Measurements from ENCODE around the gene SLC32A1.

Gene SLC32A1

DNA sequence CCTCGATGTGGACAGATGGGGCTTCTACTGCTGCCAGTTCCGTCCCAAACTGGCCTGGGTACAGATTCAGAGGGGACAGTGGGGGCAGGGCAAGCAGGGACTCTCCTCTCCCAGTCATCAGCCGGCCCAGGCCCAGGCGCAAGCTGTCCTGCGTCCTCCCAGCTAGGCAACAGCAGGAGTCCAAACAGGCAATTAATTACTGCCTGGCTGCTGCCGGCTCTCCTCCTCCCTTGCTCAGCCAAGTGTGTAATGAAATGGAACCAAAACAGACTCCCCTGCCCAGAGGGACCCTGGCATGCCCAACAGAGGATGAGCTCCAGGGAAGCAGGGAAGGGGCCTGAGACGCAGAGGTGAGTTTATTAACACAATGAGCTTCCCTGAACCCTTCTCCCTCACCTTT lies 17.8 kb upstream of the SLC32A1 start:
- no peak overlapping the region for H3K27ac ChIP-seq
- TF ChIP-seq ZFX (IDR thresholded peaks at IDR 0.05) (no peak), CTCF (conservative IDR thresholded peaks at IDR 0.05) (no peak)

- H3K27ac ChIP-seq = no peak overlapping the region
- TF ChIP-seq CTCF (conservative IDR thresholded peaks at IDR 0.05) (no peak), ZFX (IDR thresholded peaks at IDR 0.05) (no peak)
These were observed 10.0 kb upstream of the SLC32A1 start for GRCh38 chr20:38714308-38714707.

DNA sequence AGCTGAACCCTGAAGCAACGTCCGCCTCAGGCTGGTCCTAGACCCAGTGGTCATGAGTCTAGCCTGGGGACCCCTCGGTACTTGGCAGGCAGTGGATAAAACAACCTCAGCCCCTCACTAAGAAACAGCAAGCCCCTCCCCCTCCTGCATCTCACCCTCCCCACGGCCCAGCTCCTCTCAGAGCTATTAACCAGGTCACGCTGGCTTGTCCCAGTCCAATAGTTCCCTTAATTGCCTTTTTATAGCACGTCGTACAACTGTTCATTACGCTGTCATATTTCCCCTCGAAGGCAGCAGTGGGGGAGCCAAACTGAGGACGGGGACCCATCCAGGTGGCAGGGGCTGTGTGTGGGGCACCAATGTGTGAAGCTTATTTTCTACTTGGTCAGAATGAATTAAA lies 8.6 kb upstream of the SLC32A1 start:
- no peak overlapping the region for H3K27ac ChIP-seq
- TF ChIP-seq CTCF (conservative IDR thresholded peaks at IDR 0.05) (no peak), ZFX (IDR thresholded peaks at IDR 0.05) (no peak)

GRCh38 chr20:38722683-38723016 lies 1.6 kb upstream of the SLC32A1 start:
- no peak overlapping the region for H3K27ac ChIP-seq
- no peak for TF ChIP-seq ZFX (IDR thresholded peaks at IDR 0.05)
- TF ChIP-seq CTCF (conservative IDR thresholded peaks at IDR 0.05) = no peak

- no peak for TF ChIP-seq CTCF (conservative IDR thresholded peaks at IDR 0.05)
- no peak for TF ChIP-seq ZFX (IDR thresholded peaks at IDR 0.05)
- no peak overlapping the region for H3K27ac ChIP-seq
These were observed 1.1 kb upstream of the SLC32A1 start for GRCh38 chr20:38723017-38723847.

DNA sequence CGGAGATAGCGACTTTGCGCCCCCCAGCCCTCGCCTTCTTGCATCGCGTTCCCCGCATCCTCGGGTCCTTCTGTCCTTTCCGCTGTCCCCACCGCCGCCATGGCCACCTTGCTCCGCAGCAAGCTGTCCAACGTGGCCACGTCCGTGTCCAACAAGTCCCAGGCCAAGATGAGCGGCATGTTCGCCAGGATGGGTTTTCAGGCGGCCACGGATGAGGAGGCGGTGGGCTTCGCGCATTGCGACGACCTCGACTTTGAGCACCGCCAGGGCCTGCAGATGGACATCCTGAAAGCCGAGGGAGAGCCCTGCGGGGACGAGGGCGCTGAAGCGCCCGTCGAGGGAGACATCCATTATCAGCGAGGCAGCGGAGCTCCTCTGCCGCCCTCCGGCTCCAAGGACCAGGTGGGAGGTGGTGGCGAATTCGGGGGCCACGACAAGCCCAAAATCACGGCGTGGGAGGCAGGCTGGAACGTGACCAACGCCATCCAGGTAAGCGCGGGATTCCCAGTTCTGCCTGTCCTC lies 401 bp downstream of the SLC32A1 start:
- H3K27ac ChIP-seq = no peak overlapping the region
- no peak for TF ChIP-seq ZFX (IDR thresholded peaks at IDR 0.05)
- TF ChIP-seq CTCF (conservative IDR thresholded peaks at IDR 0.05) = no peak

GRCh38 chr20:38725148-38725901 lies 1.0 kb downstream of the SLC32A1 start:
- TF ChIP-seq CTCF (conservative IDR thresholded peaks at IDR 0.05) (no peak), ZFX (IDR thresholded peaks at IDR 0.05) (no peak)
- H3K27ac ChIP-seq = no peak overlapping the region
